DND-41 (cell line): ENCODE data around the gene TPPP3.

ENCODE experiments used
- CTCF ChIP-seq: IDR thresholded peaks from 2 replicates; pipeline ENCODE4 v1.5.1; 2012; ENCODE audit warnings: borderline replicate concordance, low read length, moderate library complexity, mild to moderate bottlenecking; ENCODE audit not compliant: poor library complexity, severe bottlenecking; ENCODE audit errors: extremely low read depth
- EZH2 ChIP-seq: IDR thresholded peaks from 3 replicates; pipeline ENCODE4 v1.6.1; 2012; ENCODE audit warnings: borderline replicate concordance, low read depth, mild to moderate bottlenecking, moderate library complexity, low read length, inconsistent platforms; ENCODE audit not compliant: severe bottlenecking

- TF ChIP-seq CTCF, result no peak
- TF ChIP-seq EZH2, result no peak
Observed at GRCh38 chr16:67403976-67404555, 10.8 kb upstream of the TPPP3 start.
